Bone marrow (tissue), 2 donors: ENCODE data around the gene DNAAF5.

Experiments used
- DNase-seq, 2 donors: peaks; one replicate each; lab custom pipeline; 2025; lab: John Stamatoyannopoulos, UW

DNAAF5 gene

DNA sequence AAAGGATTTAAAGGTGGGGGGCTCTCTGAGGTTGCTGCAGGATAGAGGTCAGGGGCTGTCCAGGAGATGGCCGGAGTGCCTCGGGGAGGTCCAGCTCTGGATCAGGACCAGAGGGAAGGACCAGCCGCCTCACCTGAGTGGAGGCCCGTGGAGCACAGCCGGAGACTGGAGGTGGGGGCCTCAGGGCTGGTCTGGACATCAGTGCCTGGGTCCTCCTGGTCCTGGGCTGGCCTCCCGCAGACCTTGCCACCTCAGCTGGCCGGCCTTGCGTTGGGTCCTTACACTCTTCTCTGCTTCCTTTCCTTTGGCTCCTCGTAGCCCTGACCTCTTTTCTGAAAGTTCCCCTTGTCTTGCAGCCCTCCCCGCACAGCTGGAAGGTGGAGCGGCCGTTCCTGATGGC lies 107.8 kb downstream of the DNAAF5 start:
- DNase-seq, result no peak

DNA sequence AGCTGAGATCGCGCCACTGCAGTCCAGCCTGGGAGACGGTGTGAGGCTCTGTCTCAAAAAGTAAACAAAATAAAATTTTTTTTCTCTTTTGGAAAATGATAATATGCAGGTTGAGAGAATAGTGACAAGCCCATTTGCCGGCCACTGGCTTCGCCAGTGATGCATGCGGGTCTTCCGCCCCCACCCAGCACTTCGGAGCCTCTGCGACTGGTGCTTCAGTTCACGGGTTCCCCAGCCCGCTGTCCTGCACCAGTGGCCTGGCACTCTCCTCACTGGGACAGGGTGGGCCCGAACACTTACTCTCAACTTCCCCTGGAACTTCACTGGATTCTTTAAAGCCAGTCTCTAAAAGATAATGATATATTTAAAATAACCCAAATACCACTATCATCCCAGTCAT lies 108.5 kb downstream of the DNAAF5 start:
- no peak for DNase-seq

DNA sequence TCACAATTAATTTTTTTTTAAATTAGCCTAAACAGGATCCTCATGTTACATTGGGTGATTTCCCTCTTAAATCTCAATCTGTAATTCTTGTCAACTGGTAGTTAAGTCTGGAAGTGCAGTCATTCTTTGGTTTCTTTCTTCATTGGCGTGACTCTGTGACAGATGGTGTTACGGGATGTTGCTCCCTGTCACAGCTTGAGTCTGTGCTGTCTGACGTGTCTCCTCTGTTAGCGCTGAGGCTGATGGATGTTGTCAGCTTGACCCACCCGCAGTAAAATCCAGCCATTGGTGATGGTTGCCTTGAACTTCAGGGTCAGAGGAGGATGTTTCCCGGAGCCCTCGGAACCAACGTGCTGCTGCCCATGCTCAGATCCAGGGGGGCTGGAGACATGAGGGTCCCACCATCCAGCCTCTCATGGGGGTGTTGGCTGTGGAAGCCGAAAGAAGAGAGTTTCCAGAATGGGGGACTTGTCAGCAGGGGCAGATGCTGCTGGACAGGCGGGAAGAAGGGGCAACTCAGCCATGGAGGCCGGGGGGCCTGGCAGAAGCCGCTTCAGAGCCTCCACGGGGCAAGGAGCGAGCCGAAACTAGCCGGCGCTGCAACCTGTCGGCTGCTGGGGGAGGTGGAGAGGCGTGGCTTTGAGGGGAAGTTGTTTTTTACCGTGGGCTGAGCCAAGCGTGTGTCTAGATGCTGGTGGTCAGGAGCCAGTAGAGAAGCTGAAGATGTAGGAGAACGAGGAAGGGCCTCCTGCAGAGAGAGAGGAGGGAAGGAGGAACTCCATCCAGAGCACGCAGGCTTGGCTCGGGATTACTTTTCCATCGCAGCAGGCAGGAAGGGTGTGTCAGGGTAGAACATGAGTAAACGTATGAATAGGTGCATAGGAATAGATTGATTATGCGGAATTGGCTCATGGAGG lies 109.2 kb downstream of the DNAAF5 start:
- no peak for DNase-seq
